ES-I3 (cell line): ENCODE data around the gene SUZ12.
A peak's percentile ranks its signal among the peaks of the same experiment; 100 is the strongest.
"Not testable (repeated sequence)": the region's sequence is repeated elsewhere in the genome, so short reads cannot be mapped to it uniquely, and the experiment has no call there.

ENCODE experiments used
- H3K36me3 ChIP-seq: 2 replicates; pipeline ENCODE4 v1.6.1; 2013; ENCODE audit warnings: mild to moderate bottlenecking, low read length, control low read depth, moderate library complexity; ENCODE audit not compliant: insufficient read depth
- H3K4me1 ChIP-seq: 2 replicates; pipeline ENCODE4 v1.6.1; 2013; ENCODE audit warnings: mild to moderate bottlenecking, control low read depth, low read length; ENCODE audit not compliant: insufficient read depth
- H3K9ac ChIP-seq: 2 replicates; pipeline ENCODE4 v1.6.1; 2013; ENCODE audit warnings: low read depth, mild to moderate bottlenecking, low read length, moderate library complexity
- H3K9me3 ChIP-seq: 2 replicates; pipeline ENCODE4 v1.6.1; 2013; ENCODE audit warnings: mild to moderate bottlenecking, low read length, moderate library complexity; ENCODE audit not compliant: control insufficient read depth, insufficient read depth

Gene SUZ12

GRCh38 chr17:32007463-32008298 lies 70.9 kb downstream of the SUZ12 start:
- Histone ChIP-seq H3K4me1 (0 out of 2 replicates have a peak, but pooled peaks cover 3% of the 10 kb centered on the region), H3K36me3 (no peaks in the 10 kb centered on the region), H3K9me3 (no peaks in the 10 kb centered on the region), H3K9ac (peak overlapping the region; percentile 60)

GRCh38 chr17:32009262-32009542 lies 72.4 kb downstream of the SUZ12 start:
- H3K4me1 ChIP-seq: 0 out of 2 replicates have a peak, but pooled peaks cover 3% of the 10 kb centered on the region
- H3K9ac ChIP-seq: no peak overlapping the region
- H3K36me3 ChIP-seq: no peaks in the 10 kb centered on the region
- no peaks in the 10 kb centered on the region for H3K9me3 ChIP-seq

- 0 out of 2 replicates have a peak, but pooled peaks cover 3% of the 10 kb centered on the region for H3K4me1 ChIP-seq
- H3K9ac ChIP-seq: no peak overlapping the region
- H3K9me3 ChIP-seq: no peaks in the 10 kb centered on the region
- H3K36me3 ChIP-seq: no peaks in the 10 kb centered on the region
Observed at GRCh38 chr17:32010114-32010513, 73.3 kb downstream of the SUZ12 start.

GRCh38 chr17:32015245-32016013 lies 78.6 kb downstream of the SUZ12 start:
- Histone ChIP-seq H3K9me3 (no peaks in the 10 kb centered on the region), H3K9ac (no peak overlapping the region), H3K36me3 (no peaks in the 10 kb centered on the region), H3K4me1 (no peaks in the 10 kb centered on the region)

GRCh38 chr17:32016231-32016630 lies 79.4 kb downstream of the SUZ12 start:
- no peaks in the 10 kb centered on the region for H3K36me3 ChIP-seq

GRCh38 chr17:32019228-32019627 lies 82.4 kb downstream of the SUZ12 start:
- H3K9ac ChIP-seq: no peak overlapping the region
- H3K36me3 ChIP-seq: no peaks in the 10 kb centered on the region
- H3K9me3 ChIP-seq: no peaks in the 10 kb centered on the region
- H3K4me1 ChIP-seq: no peaks in the 10 kb centered on the region

More at GRCh38 chr17:32016231-32016630, 79.4 kb downstream of the SUZ12 start:
- Histone ChIP-seq H3K9ac (no peak overlapping the region), H3K9me3 (no peaks in the 10 kb centered on the region), H3K4me1 (no peaks in the 10 kb centered on the region)

- H3K4me1 ChIP-seq: no peaks in the 10 kb centered on the region
- no peaks in the 10 kb centered on the region for H3K9me3 ChIP-seq
- H3K36me3 ChIP-seq: no peaks in the 10 kb centered on the region
- H3K9ac ChIP-seq: no peak overlapping the region
Observed at GRCh38 chr17:32020943-32021614, 84.3 kb downstream of the SUZ12 start.

- Histone ChIP-seq H3K9me3 (no peaks in the 10 kb centered on the region), H3K4me1 (no peaks in the 10 kb centered on the region), H3K36me3 (no peaks in the 10 kb centered on the region), H3K9ac (no peak overlapping the region)
Observed at GRCh38 chr17:32021615-32021955, 84.8 kb downstream of the SUZ12 start.

- H3K9me3 ChIP-seq, H3K36me3 ChIP-seq, H3K4me1 ChIP-seq, H3K9ac ChIP-seq: not testable (repeated sequence)
Observed at GRCh38 chr17:32022554-32022953, 85.7 kb downstream of the SUZ12 start.

- not testable (repeated sequence) for H3K9ac ChIP-seq, H3K36me3 ChIP-seq, H3K4me1 ChIP-seq, H3K9me3 ChIP-seq
Observed at GRCh38 chr17:32027271-32027670, 90.5 kb downstream of the SUZ12 start.

GRCh38 chr17:32033223-32033622 lies 96.4 kb downstream of the SUZ12 start:
- Histone ChIP-seq H3K9me3 (no peaks in the 10 kb centered on the region), H3K36me3 (no peaks in the 10 kb centered on the region), H3K4me1 (no peaks in the 10 kb centered on the region)

GRCh38 chr17:32033812-32034211 lies 97.0 kb downstream of the SUZ12 start:
- not testable (repeated sequence) for H3K4me1 ChIP-seq, H3K36me3 ChIP-seq, H3K9me3 ChIP-seq, H3K9ac ChIP-seq

More at GRCh38 chr17:32033223-32033622, 96.4 kb downstream of the SUZ12 start:
- no peak overlapping the region for H3K9ac ChIP-seq

GRCh38 chr17:32040246-32040645 lies 103.4 kb downstream of the SUZ12 start:
- H3K36me3 ChIP-seq, H3K9ac ChIP-seq, H3K9me3 ChIP-seq, H3K4me1 ChIP-seq: not testable (repeated sequence)

GRCh38 chr17:32041306-32041875 lies 104.6 kb downstream of the SUZ12 start:
- not testable (repeated sequence) for H3K9ac ChIP-seq, H3K9me3 ChIP-seq, H3K4me1 ChIP-seq, H3K36me3 ChIP-seq
